Stomach (tissue), 9 donors: ENCODE data around the gene DYTN. TPM values are rescaled to one million over a fixed set of nuclear protein-coding genes. Genes with fewer than 3 reads are reported as not detected.

Experiments
- DNase-seq, 2 donors: peaks; one replicate each; pipeline versions ENCODE4 v3.0.0 to v3.0.0-alpha.2; 2013 to 2019
- H3K27ac ChIP-seq, 5 donors: fragments of 200-600 bp in 4 of 5; sonication (generic) in 4 of 5; one replicate each; pipeline ENCODE4 v1.5.1; 2013 to 2019; ENCODE audit warnings: mild to moderate bottlenecking in 1 of 5, moderate library complexity in 1 of 5
- H3K27me3 ChIP-seq, 3 donors: fragments of 200-600 bp; sonication (generic); one replicate each; pipeline ENCODE4 v1.5.1; 2017 to 2019; ENCODE audit warnings: mixed run types in 1 of 3
- H3K36me3 ChIP-seq, 4 donors: fragments of 200-600 bp; sonication (generic); 1 replicate in 3 of 4; 2 replicates in 1 of 4; pipeline ENCODE4 v1.5.1; 2016 to 2019
- H3K4me1 ChIP-seq, 4 donors: fragments of 200-600 bp; sonication (generic); one replicate each; pipeline ENCODE4 v1.5.1; 2016 to 2019
- H3K4me3 ChIP-seq, 4 donors: fragments of 200-600 bp; sonication (generic) in 3 of 4; one replicate each; pipeline ENCODE4 v1.5.1; 2016 to 2019; ENCODE audit warnings: mild to moderate bottlenecking in 1 of 4
- H3K9me3 ChIP-seq, 4 donors: fragments of 200-600 bp; sonication (generic); one replicate each; pipeline ENCODE4 v1.5.1; 2016 to 2019
- CTCF ChIP-seq, 7 experiments: fragments of 450-650 bp in 4 of 7; fragments of 200-600 bp in 3 of 7; sonication (generic) in 3 of 7; IDR thresholded peaks; one replicate each; pipeline ENCODE4 v1.5.1; 2016 to 2019; ENCODE audit warnings: antibody characterized with exemption in 7 of 7, control low read depth in 2 of 7, mild to moderate bottlenecking in 1 of 7
- EP300 ChIP-seq: sonication (generic); formaldehyde crosslinking; IDR thresholded peaks from one replicate; pipeline ENCODE4 v1.6.1; 2017; ENCODE audit warnings: antibody characterized with exemption
- POLR2A ChIP-seq, 4 donors: fragments of 450-650 bp; IDR thresholded peaks; one replicate each; pipeline ENCODE4 v1.6.1; 2016; ENCODE audit warnings: antibody characterized with exemption in 4 of 4, control low read depth in 2 of 4, mild to moderate bottlenecking in 1 of 4, moderate library complexity in 1 of 4
- POLR2AphosphoS5 ChIP-seq, 3 donors: sonication (generic); formaldehyde crosslinking; IDR thresholded peaks; one replicate each; pipeline ENCODE4 v1.6.1; 2016; ENCODE audit warnings: antibody characterized with exemption in 3 of 3
- WGBS, 5 donors: extraction: QIAGEN DNeasy Blood & Tissue Kit in 3 of 5; methylation state at CpG; one replicate each; pipeline versions ENCODE4 v1.1.5 to v1.1.7; 2013 to 2018; 5-methylcytosine and 5-hydroxymethylcytosine counted together
- intact Hi-C: fragments of 100-400 bp; cut with DNase I; formaldehyde crosslinking; loops from one replicate; pipeline ENCODE4 v1.15.1; 2023; ENCODE audit warnings: low total_unique reads
- polyA plus RNA-seq, 3 donors: library from polyadenylated mRNA; stranded (reverse); fragments of 200-250 nt; gene quantifications; one replicate each; pipeline ENCODE4 v1.2.3, GENCODE V29; 2013
- total RNA-seq, 5 donors: library from RNA; depleted of rRNA; stranded (reverse); fragments of >200 nt; gene quantifications; one replicate each; pipeline versions ENCODE4 v1.1.0 to v1.2.3, GENCODE V29; 2014 to 2016
- donor health status: healthy with polysubstance abuse.
- donor health status: Bipolar disorder and iron deficiency.
- donor health status: healthy.

DYTN gene
- total and polyA plus RNA-seq, 8 donors: not detected

- no peak for DNase-seq
- H3K36me3 ChIP-seq: no peaks in the 10 kb centered on the region
- no peaks in the 10 kb centered on the region for H3K9me3 ChIP-seq
- no peak overlapping the region for H3K27ac ChIP-seq
- intact Hi-C loops: no loop called here
- H3K4me1 ChIP-seq: no peaks in the 10 kb centered on the region
- 54 to 69% (median 69%) methylated on average over 2 of the region's 2 CpGs for WGBS, 5 donors
- peaks cover 0 to 5% (median 0%) of the 10 kb centered on the region in 3 donors for H3K27me3 ChIP-seq
- TF ChIP-seq POLR2A (IDR thresholded peaks at IDR 0.05): no peak
- TF ChIP-seq CTCF (IDR thresholded peaks at IDR 0.05): no peak
- TF ChIP-seq POLR2AphosphoS5 (IDR thresholded peaks at IDR 0.05): no peak
- TF ChIP-seq EP300: no peak
- no peak overlapping the region for H3K4me3 ChIP-seq
Observed at GRCh38 chr2:206626108-206626507, 92.1 kb downstream of the DYTN start.

DNA sequence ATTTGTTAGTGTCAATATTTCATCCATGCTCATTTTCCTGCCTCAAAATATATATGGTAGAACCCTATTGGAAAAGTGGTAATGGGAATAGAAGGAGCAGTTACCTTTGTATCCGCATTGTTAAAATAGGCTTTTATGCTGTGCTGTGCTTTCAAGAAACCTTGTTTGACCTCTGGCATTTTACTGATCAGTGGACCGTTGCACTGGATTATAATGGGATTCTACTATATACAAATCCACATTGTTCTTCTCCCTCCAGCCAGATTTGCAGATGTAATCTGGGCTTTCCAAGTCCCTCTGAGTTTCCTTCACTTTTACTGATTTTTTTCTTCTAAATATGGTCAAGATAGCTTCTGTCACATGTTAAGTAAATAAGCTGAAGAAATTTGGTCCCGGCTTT, 99.2 kb downstream of the DYTN start:
- no peaks in the 10 kb centered on the region for H3K9me3 ChIP-seq
- H3K36me3 ChIP-seq: no peaks in the 10 kb centered on the region
- TF ChIP-seq CTCF (IDR thresholded peaks at IDR 0.05) (no peak), POLR2A (IDR thresholded peaks at IDR 0.05) (no peak), POLR2AphosphoS5 (IDR thresholded peaks at IDR 0.05) (no peak), EP300 (no peak)
- no peak for DNase-seq
- H3K27me3 ChIP-seq: no peaks in the 10 kb centered on the region
- 46 to 72% (median 68%) methylated on average over 3 of the region's 3 CpGs for WGBS, 5 donors
- no peaks in the 10 kb centered on the region for H3K4me1 ChIP-seq
- no peak overlapping the region for H3K27ac ChIP-seq
- H3K4me3 ChIP-seq: no peak overlapping the region
- intact Hi-C loops: no loop called here

DNA sequence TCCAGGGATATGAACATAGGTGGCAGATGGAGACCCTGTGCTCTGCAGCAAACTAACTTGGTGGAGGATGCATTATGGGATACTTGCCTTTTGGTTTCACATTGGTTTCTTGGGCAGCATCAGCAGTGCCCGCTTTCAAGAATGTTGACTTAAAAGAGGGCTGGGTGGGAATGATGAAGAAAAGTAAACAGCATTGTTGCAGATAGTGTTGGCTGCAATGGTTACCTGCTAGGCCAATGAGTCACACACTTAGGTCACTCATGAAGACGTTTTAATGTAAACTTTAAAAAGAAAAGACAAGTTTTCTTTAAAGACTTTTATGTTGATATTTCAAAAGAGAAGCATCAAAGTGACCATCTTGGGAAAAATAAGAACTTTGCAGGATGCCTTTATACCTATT, 102.0 kb downstream of the DYTN start:
- intact Hi-C loops: no loop called here
- no peaks in the 10 kb centered on the region for H3K36me3 ChIP-seq
- no peaks in the 10 kb centered on the region for H3K9me3 ChIP-seq
- no peak overlapping the region for H3K27ac ChIP-seq
- H3K27me3 ChIP-seq: no peaks in the 10 kb centered on the region
- DNase-seq: no peak
- H3K4me1 ChIP-seq: no peaks in the 10 kb centered on the region
- WGBS, 5 donors: 23 to 46% (median 34%) methylated on average over 2 of the region's 2 CpGs
- no peak overlapping the region for H3K4me3 ChIP-seq
- no peak for TF ChIP-seq POLR2AphosphoS5 (IDR thresholded peaks at IDR 0.05)
- TF ChIP-seq EP300: no peak
- TF ChIP-seq CTCF (IDR thresholded peaks at IDR 0.05): no peak
- TF ChIP-seq POLR2A (IDR thresholded peaks at IDR 0.05): no peak

GRCh38 chr2:206615417-206616089, 102.6 kb downstream of the DYTN start:
- Histone ChIP-seq H3K9me3 (no peaks in the 10 kb centered on the region), H3K4me1 (no peaks in the 10 kb centered on the region), H3K4me3 (no peak overlapping the region), H3K36me3 (no peaks in the 10 kb centered on the region), H3K27ac (no peak overlapping the region), H3K27me3 (no peaks in the 10 kb centered on the region)
- 80 to 88% (median 86%) methylated on average over 7 of the region's 7 CpGs for WGBS, 5 donors
- TF ChIP-seq EP300: no peak
- TF ChIP-seq POLR2AphosphoS5 (IDR thresholded peaks at IDR 0.05): no peak
- no peak for TF ChIP-seq CTCF (IDR thresholded peaks at IDR 0.05)
- TF ChIP-seq POLR2A (IDR thresholded peaks at IDR 0.05): no peak
- intact Hi-C loops: no loop called here
- no peak for DNase-seq
